ENCODE results near the gene TRMU. TPM values are rescaled to one million over a fixed set of nuclear protein-coding genes. Genes with fewer than 3 reads are reported as not detected.

Gene TRMU
- total and polyA plus RNA-seq, 2 of the 8 experiments (the other 6 are each of a cell fraction or from before 2014, with no cell fraction given), result 43.4 to 70.6 TPM

DNA sequence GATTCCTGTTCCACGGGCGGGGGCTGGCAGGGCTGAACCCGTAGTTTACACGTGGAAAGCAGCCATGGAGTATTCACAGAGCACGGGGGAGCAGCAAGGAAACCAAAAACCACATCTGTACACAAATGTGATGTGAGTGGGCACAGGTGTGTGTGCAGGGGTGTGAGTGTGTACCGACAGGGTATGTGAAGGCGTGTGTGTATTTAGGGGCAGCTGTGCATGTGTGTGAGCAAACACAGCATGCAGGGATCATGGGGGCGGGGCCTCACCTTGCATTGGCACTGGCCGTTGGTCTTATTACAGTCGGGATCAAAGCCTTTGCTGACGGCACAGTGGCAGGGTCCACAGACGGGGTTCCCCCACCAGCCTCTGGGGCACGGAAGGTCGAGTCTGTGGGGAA, 58.4 kb downstream of the TRMU start:
- WGBS, 2 experiments (ENCODE audit: extremely low coverage in 1 of 2, insufficient coverage in 1 of 2, insufficient read length in 1 of 2, insufficient replicate concordance in 2 of 2, low coverage in 1 of 2, low lambda C conversion rate in 2 of 2, missing lambda C conversion rate in 1 of 2), result 87% methylated on average over 10 of the region's 14 CpGs; no CpG with 5 or more reads in 1 of the 2 experiments
- DNase-seq (ENCODE audit: low read depth in 1 of 2, low spot score in 2 of 2), result no peak
- Histone ChIP-seq H4K8ac (ENCODE audit: extremely low read depth, insufficient read depth, low read length) (no peak overlapping the region), H3K4me3 (ENCODE audit: extremely low read depth in 1 of 4, insufficient read depth in 2 of 4, low read depth in 3 of 4, low read length in 4 of 4) (no peak overlapping the region), H4K91ac (replicated peaks; ENCODE audit: insufficient read length, low read length) (no peak overlapping the region), H2BK5ac (ENCODE audit: low read depth, low read length) (no peak overlapping the region), H3K9me3 (ENCODE audit: insufficient read depth in 2 of 2, low read depth in 1 of 2, low read length in 1 of 2) (no peaks in the 10 kb centered on the region), H3K9ac (replicated peaks in 1 of 4; ENCODE audit: extremely low read depth in 1 of 4, low read depth in 3 of 4, low read length in 3 of 4) (no peak overlapping the region), H4K5ac (ENCODE audit: insufficient read length, low read depth, low read length) (no peak overlapping the region), H3K4me2 (ENCODE audit: insufficient read depth in 1 of 2, low read depth in 2 of 2, low read length in 2 of 2) (no peak overlapping the region), H3K23me2 (ENCODE audit: low read depth, low read length) (no peaks in the 10 kb centered on the region), H3K79me1 (ENCODE audit: low read depth, low read length) (no peaks in the 10 kb centered on the region), H2BK15ac (ENCODE audit: low read length) (no peak overlapping the region), H3K27me3 (replicated peaks in 1 of 4; ENCODE audit: control insufficient read depth in 3 of 4, extremely low read depth in 1 of 4, insufficient read depth in 3 of 4, low read length in 3 of 4) (no peaks in the 10 kb centered on the region), H3K14ac (ENCODE audit: insufficient read length) (no peak overlapping the region), H2BK20ac (ENCODE audit: low read length) (no peak overlapping the region), H4K20me1 (replicated peaks in 1 of 2; ENCODE audit: control insufficient read depth in 1 of 2, insufficient read depth in 2 of 2, low read length in 2 of 2) (peaks cover 0 to 3% of the 10 kb centered on the region in 2 experiments), H2AK5ac (ENCODE audit: low read depth, low read length) (no peak overlapping the region), H3K23ac (ENCODE audit: insufficient read length) (no peak overlapping the region), H2BK12ac (ENCODE audit: low read depth, low read length) (no peak overlapping the region), H3K56ac (replicated peaks; ENCODE audit: insufficient read length, low read depth, low read length) (no peak overlapping the region), H3K4me1 (replicated peaks in 1 of 4; ENCODE audit: control insufficient read depth in 3 of 4, insufficient read depth in 4 of 4, low read length in 3 of 4) (peaks cover 0 to 2% (median 0%) of the 10 kb centered on the region in 4 experiments; a peak in 2 of 7 replicates), H3K4ac (replicated peaks; ENCODE audit: insufficient read length, low read depth, low read length) (no peak overlapping the region), H2AFZ (ENCODE audit: low read length) (no peak overlapping the region), H3K27ac (ENCODE audit: low read depth, low read length) (no peak overlapping the region), H3K79me2 (ENCODE audit: control insufficient read depth in 1 of 2, insufficient read depth in 2 of 2, low read length in 2 of 2) (no peaks in the 10 kb centered on the region), H3K18ac (ENCODE audit: extremely low read depth, low read length) (no peak overlapping the region), H2BK120ac (replicated peaks; ENCODE audit: low read depth, low read length) (no peak overlapping the region), H3K36me3 (ENCODE audit: control insufficient read depth in 2 of 4, insufficient read depth in 4 of 4, low read length in 3 of 4) (peaks cover 0 to 2% (median 0%) of the 10 kb centered on the region in 4 experiments; a peak in 1 of 8 replicates)
- CTCF ChIA-PET (ENCODE audit: partially characterized antibody), result interaction anchor here (2.4 kb wide), 1 partner anchor 26 kb away, joined by 14 read pairs; no protein-coding TSS in a partner anchor
- no peak for FAIRE-seq
- POLR2A ChIA-PET (ENCODE audit: partially characterized antibody), result no interaction called here
- TF ChIP-seq SRF (IDR thresholded peaks at IDR 0.05; ENCODE audit: low read depth, low read length) (no peak), SIRT6 (IDR thresholded peaks at IDR 0.05; ENCODE audit: low read length) (no peak), RXRA (IDR thresholded peaks at IDR 0.05; ENCODE audit: insufficient read depth, low read depth, low read length) (no peak), HDAC6 (IDR thresholded peaks at IDR 0.05; ENCODE audit: low read depth, low read length) (no peak), SP1 (IDR thresholded peaks at IDR 0.05; ENCODE audit: low read depth, low read length) (no peak), KDM4A (IDR thresholded peaks at IDR 0.05; ENCODE audit: low read depth, low read length, severe bottlenecking) (no peak), CHD1 (IDR thresholded peaks at IDR 0.05; ENCODE audit: low read depth, low read length) (no peak), BCL11A (IDR thresholded peaks at IDR 0.05; ENCODE audit: low read depth in 2 of 2, low read length in 2 of 2) (no peak), CBX8 (IDR thresholded peaks at IDR 0.05; ENCODE audit: borderline replicate concordance, low read depth, low read length) (no peak)
- TF ChIP-seq, protein P1, sequence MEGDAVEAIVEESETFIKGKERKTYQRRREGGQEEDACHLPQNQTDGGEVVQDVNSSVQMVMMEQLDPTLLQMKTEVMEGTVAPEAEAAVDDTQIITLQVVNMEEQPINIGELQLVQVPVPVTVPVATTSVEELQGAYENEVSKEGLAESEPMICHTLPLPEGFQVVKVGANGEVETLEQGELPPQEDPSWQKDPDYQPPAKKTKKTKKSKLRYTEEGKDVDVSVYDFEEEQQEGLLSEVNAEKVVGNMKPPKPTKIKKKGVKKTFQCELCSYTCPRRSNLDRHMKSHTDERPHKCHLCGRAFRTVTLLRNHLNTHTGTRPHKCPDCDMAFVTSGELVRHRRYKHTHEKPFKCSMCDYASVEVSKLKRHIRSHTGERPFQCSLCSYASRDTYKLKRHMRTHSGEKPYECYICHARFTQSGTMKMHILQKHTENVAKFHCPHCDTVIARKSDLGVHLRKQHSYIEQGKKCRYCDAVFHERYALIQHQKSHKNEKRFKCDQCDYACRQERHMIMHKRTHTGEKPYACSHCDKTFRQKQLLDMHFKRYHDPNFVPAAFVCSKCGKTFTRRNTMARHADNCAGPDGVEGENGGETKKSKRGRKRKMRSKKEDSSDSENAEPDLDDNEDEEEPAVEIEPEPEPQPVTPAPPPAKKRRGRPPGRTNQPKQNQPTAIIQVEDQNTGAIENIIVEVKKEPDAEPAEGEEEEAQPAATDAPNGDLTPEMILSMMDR (IDR thresholded peaks at IDR 0.05; ENCODE audit: control extremely low read depth in 1 of 3, insufficient read depth in 1 of 3, low read depth in 1 of 3, low read length in 3 of 3), result no peak
- TF ChIP-seq, protein P2, sequence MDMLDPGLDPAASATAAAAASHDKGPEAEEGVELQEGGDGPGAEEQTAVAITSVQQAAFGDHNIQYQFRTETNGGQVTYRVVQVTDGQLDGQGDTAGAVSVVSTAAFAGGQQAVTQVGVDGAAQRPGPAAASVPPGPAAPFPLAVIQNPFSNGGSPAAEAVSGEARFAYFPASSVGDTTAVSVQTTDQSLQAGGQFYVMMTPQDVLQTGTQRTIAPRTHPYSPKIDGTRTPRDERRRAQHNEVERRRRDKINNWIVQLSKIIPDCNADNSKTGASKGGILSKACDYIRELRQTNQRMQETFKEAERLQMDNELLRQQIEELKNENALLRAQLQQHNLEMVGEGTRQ (IDR thresholded peaks at IDR 0.05; ENCODE audit: low read length), result no peak
